ENCODE data around the gene DGCR8.
A peak's percentile ranks its signal among the peaks of the same experiment; 100 is the strongest.

The DGCR8 gene

DNA sequence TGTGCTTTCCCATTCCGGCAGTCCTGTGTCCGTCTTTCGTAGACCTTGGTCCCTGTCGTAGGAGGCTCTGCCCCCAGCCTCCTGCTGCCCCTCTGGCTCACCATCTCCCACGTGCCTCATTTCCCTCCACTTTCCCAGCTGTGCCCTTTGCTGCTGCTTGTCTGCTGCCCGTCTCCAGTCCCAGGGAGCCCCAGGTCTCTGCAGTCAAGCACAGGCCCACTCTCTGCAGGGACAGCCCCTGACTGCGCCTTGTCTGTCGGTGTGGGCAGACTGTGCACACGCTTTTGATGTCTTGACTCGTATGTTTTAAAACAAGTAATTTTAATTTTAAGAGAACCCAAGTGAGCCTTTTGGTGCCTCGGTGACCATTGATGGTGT, 12.4 kb downstream of the DGCR8 start:
- no peak for DNase-seq

DNA sequence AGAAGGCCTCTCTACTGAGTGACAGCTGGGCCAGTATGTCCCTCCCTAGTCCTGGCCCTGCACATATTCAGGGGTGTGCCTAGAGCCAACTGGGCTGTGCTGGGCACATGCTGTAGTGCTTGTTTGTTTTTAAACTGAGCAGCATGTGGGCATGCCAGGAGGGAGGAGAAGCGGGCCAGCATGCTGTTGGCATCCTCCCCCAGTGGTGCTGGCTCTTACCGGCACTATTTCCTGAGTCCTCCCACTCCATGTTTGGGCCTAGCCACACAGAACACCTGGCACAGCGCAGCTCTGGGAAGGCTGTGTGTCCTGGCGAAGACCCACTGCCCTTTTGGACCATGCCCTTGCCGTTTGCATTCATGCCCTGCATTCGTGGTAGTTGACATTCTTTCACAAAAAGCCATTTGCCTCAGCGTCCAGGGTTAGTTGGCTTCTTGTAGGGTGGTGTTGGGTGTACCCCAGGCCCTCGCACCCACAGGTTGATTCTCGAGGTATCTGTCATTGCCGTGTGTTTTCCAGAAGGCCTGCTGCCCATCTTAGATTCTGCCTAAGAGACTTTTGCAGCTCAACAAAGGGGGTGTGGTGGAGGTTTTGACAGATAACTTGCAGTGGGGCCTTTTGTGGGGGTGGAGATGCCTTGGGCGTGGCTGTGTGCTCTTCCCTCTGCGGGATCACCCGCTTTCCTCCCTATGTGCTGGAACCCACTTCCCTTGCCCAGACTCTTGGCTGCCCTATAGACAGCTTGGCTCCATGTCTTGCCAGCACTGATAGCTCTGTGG, 13.6 kb downstream of the DGCR8 start:
- DNase-seq, result no peak

DNA sequence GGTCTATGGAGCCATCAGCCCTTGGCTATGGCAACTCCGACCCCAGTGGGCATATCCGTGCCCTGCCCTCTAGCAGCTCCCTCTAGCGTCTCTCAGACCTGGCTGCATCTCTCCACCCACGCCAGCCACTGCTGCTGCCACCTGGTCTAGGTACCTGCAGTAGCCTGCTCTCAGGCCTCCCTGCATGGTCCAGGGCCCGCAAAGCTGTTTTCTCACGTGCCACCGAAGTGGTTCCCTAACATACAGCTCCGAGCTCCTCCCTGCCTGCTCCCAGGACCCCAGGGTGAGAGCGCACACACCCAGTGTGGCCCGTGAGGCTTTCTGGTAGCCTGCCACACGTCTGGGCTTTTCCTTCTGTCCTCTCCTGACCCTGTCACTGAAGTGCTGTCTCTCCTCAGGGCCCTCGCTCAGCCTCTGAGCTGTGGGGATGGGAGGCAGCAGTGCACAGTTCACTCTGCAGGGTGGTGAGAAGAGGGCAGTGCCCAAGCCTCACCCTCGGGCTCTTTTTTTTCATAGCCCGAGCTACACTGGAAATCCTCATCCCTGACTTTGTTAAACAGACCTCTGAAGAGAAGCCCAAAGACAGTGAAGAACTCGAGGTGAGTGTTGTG, 14.3 kb downstream of the DGCR8 start:
- no peak for DNase-seq

DNA sequence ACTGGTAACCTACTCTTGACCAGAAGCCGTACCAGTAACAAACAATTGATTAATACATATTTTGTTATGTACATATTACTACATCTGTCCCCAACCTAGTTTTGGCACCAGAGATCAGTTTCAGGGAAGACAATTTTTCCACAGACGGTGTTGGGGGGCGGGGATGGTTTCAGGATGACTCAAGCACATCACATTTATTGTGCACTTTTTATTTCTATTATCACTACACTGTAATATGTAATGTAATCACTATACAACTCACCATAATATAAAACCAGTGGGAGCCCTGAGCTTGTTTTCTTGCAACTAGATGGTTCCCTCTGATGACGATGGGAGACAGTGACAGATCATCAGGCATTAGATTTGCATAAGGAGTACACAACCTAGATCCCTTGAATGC, 15.5 kb downstream of the DGCR8 start:
- peak; percentile 42 for DNase-seq

DNA sequence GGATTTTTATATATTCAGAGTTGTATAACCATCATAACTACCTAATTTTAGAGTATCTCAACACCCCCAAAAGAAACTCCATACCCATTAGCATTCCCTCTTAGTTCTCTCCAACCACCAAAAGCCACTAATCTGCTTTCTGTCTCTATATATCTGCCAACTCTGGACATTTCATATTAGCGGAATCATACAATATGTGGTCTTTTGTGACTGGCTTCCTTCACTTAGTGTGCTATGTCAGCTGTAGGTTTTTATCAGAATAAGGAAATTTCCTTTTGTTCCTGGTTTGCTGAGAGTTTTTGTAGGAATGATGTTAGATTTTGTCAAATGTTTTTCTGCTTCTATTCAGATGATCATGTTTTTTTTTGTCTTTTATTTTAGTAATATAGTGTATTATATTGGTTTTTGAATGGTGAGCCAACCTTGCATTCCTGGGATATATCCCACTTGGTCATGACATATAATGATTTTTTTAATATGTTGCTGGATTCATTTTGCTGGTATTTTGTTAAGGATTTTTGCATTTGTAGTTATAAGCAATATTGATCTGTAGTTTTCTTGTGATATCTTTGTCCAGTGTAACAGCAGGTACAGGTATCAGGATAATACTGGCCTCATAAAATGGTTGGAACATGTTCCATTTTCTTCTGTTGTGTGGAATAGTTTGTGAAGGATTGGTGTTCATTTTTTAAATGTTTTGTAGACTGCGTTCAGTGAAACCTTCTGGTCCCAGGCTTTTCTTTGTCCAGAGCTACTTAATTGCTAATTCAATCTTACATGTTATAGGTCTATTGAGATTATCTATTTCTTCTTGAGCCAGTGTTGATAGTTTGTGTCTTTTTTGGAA, 16.8 kb downstream of the DGCR8 start:
- DNase-seq, result no peak

DNA sequence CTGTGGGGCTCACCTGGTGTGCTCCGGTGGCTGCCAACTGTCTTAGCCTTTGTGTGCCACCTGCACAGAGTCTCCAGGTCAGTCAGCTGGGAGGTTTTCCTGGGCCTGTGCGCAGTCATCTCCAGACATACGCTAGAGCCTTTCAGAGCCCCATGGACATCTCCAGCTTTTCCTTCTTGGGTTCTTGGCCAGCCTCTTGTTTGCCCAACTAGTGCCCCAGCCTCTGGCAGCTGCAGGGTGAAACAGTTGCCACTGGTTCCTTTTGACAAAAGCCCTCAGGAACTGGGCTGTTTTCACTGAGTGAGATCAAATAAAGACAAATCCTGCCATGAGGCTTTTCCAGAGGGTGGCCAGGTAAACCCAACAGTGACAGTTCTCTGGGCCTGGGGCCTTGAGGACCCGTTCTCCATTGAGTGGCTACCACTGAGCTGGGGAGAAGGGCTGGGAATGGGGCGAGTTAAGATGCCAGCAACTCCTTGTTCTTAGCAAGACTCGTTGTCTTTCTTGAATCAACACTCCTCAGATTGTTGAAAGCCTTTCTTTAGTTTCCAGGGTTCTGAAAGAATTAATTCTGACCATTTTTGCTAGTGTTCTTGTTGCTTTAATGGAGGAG, 19.2 kb downstream of the DGCR8 start:
- no peak for DNase-seq

DNA sequence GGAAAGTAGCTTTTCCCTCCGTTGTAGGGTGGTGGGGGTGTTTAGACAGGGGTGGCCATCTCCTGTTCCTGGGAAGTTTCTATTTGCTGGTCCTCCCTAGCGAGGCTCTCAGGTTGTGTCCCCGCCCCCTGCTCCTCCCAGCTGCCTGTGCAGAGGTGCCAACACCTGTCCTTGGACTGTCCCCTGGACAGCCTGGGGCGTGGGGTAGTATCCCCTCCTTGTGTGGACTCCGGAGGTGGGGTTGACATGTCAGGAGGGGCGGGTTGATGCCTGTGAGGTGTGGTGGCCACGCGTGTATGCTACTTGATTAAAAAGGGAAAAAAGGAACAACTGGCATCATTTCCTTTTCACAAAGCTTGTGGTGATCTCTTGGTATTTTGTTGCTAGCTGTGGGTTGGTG, 21.6 kb downstream of the DGCR8 start:
- DNase-seq, result no peak

DNA sequence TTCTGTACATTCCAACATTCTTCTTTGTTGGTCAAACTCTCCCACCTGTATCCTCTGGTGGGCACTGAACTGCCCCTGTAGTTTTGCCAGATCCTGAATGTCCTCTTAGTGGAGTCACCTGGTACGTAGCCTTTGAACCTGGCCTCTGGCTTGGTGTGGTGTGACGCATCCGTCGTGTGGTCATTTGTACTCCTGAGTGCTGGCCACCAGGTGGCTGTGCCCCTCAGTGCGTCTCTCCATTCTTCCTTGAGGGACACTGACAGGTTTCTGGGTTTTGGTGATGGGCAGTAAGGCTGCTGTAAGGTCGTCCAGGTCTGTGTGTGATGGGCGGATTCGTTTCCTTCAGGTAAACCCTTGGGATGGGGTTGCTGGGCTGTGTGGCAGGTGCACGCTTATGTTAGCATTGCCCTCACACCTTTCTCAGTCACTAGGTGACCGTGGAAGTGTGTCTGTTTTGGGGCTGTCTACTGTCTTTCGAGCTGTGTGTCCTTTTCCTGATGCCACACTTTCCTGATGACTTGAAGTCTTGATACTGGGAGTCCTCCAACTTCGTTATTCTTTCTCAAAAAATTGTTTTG, 22.3 kb downstream of the DGCR8 start:
- no peak for DNase-seq

DNA sequence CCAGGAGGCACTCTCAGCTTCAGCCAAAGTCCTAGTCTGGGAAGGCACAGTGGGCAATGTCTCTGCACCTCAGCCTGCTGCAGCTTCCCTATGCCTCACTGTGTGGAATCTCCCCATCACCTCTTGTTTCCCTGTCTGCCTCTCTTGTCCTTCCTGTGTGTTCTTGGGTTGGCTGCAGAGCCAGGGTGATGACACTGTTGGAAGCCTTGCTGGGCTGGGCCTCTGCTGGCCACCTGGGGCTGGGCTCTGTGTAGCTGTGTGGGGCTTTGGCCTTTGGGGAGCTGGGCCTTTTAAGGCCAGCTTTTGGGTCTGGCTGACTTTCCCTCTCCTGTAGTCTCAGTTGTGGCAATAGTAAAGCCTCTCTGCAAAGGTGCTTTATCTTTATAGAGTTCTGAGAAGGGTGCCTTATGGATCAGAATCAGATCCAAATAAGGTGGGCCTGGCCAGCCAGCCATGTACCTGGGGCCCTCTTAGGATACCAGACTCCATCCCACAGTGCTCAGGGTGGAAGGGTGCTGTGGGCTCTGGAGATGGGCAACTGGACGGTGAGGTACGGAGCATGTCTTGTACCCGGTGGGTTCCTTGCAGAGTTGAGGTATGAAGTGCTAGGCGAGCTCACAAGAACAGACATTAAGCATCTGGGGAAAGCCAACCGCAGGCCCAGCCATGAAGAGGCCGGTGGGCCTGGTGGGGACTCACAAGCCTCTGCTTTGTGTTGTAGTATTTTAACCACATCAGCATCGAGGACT, 25.6 kb downstream of the DGCR8 start:
- no peak for DNase-seq

DNA sequence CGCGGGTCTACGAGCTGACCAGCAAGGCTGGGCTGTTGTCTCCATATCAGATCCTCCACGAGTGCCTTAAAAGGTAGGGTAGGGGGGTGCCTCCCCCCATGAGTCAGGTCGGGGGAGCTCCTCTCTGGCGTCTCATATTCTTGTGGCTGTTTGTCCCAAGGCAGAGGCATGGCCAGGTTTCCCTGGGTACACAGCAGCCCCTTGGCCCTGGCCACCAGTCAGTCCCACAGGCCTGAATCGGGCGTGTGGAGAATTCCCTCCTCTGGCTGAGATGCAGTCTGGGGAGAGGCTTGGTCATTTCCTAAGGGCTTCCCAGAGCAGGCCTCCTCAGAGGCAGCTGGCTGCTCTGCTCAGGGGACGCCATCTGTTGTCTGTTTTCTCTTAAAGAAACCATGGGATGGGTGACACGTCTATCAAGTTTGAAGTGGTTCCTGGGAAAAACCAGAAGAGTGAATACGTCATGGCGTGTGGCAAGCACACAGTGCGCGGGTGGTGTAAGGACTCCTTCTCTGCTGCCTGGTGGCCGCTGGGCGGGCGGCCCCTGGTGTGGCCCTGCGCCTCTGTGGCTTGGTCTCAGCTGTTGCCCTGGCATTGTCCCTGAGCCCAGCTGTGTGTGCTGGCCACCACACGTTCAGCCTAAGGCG, 26.3 kb downstream of the DGCR8 start:
- DNase-seq, result no peak

DNA sequence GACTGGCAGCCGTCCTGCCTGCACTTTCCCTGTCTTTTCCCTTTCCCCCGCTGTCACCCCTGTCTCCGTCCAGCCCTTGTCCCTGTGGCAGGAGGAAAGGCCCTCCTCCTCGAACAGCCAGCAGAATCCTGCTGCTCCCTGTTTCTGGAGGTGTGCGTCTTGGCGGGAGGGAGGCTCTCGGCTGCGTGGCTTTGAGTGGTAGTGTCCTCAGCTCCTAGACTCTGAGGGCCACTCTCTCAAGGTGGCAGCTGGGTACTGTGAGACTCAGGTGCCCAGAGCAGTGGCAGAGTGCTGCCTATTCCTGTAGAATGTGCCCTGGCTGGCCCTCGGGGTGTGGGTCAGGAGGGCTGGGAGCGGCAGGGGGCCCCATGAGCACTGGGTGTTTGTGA, 26.8 kb downstream of the DGCR8 start:
- DNase-seq, result no peak

DNA sequence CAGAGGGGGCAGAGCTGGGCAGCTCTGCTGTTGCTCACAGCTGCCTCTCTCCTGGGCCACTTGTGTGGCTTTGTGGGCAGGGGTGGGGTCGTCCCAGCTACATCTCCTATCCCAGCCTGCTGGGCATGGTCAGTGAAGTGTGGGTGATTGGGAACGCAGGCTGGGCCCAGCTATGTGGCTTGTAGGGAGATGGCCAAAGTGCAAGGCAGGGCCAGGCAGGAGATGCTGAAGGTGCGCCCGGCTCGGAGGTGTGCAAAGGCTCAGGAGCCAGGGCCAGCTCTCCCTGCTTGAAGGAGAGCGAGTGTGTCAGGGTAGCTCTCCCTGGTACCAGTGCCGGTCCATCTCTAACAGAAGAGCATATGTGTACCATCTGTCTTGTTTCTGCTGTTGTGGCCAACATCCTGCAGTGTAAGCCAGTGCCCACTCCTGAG, 27.4 kb downstream of the DGCR8 start:
- DNase-seq, result no peak

DNA sequence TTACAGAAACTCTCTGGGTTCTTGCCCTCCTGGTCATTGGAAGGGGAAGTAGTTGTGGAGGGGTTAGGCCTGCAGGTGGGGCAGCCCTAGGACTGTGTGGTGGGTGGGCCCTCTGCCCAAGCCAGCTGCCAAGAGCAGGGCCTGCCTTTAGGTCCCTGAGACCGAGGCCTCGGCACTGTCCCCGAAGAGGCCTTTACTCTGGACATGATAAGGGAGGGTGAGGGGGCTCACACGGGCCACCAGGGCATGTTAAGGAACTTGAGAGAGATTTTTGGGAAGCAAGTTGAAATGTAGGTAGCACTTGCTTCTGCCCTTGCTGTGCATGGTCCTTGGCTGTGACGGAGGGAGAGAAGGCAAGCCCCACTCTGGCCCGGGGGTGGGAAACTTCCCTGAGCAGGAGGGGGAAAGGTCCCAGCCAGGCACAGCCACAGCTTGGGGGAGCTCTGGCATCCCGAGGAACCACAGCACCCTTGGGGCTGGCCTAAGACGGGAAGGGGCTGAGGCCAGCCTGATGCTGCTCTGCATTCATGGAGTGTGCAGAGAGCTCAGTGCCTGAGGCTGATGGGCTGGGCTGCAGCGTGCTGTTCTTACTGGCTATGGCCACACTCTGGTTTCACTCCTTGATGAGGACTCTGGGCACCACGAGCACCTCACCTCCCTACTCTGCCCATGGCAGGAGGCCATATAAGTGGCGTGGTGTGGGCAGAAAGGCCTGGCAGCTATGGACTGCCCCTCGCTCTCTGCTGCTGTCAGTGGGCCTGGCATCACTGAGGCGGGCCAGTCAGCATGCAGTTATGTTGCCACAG, 28.1 kb downstream of the DGCR8 start:
- DNase-seq, result no peak

DNA sequence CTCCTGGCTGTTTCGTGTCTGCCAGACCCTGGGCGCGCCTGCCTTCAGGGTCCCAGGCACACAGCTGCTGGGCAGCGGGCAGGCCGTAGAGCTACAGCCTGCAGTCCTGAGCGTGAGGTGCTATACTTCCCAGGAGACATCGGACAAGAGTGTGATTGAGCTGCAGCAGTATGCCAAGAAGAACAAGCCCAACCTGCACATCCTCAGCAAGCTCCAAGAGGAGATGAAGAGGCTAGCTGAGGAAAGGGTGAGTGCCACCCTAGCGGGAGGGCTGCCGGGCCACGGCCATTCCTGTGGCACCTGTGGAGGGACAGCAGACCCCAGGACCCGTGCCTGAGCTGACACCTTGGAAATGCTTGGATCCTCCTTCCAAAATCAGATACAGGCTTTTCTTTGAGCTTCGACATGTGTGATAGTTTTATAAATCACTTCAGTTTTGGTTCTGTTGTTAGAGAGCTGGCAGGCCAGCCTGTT, 28.8 kb downstream of the DGCR8 start:
- no peak for DNase-seq

DNA sequence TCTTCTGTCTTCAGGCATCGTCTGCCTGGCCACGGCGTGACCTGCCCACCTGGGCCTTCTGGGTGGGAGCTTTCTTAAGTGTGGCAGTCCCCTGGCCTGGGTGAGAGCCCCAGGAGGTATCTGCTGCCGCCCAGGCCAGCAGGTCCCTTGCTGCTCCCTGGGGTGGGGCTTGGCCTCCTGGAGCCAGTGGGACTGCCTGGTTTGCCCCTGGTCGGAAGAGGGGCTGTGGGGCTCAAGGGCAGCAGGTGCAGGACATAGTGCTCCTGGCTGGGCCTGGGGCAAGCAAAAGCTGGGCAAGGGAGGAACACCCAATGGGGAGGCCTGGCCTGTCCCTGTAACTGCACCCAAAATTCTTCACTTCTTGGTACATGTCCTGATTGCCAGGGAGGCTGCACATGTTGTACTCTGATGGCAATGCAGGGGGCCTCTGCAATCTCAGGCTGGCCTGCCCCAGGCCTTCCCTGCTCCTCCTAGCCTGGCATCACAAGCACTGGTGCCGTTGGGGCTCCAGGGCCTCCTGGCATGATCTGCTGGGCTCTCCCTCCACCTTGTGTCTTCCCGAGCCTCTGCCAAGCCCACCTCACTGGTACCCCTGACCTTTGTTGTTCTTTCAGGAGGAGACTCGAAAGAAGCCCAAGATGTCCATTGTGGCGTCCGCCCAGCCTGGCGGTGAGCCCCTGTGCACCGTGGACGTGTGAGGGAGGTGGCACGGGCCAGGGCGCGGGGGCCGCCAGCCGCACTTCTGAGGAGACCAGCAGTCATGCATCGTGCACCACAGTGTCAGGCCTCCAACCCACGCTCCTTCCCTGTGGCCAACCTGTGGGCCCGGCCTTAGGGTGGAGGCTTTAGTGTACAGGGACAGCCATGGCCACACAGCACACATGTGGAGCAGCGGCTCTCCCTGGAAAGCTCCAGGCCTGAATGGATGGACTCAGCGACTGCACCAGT, 29.6 kb downstream of the DGCR8 start:
- no peak for DNase-seq

DNA sequence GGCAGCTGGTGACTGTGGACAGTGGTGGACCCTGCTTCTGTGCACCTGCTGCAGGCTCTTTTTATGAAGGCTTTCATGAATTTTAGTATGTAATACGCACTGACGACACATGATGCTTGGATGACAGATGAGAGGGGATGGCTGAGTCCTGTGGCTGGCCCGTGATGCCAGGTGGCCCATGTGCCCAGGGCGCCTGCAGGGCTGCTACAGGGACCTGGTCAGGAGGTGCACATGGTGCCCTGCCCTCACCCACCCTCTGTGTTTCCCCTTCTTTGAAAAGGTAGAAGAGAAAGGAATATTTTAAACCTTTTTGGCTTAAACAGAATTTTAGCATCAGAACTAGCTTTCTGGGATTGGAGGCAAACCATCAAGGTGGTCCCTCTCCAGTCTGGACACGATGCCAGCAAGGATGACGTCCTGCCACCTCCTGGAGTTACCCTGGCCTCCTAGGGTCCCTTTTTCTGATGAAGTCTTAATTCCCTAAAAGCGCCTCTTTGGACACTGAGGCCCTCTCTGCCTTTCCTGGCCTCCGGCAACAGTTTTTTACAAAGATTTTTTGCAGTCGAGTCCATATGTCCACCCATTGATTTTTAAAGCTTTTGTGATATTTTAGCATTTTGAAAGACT, 30.4 kb downstream of the DGCR8 start:
- no peak for DNase-seq

DNA sequence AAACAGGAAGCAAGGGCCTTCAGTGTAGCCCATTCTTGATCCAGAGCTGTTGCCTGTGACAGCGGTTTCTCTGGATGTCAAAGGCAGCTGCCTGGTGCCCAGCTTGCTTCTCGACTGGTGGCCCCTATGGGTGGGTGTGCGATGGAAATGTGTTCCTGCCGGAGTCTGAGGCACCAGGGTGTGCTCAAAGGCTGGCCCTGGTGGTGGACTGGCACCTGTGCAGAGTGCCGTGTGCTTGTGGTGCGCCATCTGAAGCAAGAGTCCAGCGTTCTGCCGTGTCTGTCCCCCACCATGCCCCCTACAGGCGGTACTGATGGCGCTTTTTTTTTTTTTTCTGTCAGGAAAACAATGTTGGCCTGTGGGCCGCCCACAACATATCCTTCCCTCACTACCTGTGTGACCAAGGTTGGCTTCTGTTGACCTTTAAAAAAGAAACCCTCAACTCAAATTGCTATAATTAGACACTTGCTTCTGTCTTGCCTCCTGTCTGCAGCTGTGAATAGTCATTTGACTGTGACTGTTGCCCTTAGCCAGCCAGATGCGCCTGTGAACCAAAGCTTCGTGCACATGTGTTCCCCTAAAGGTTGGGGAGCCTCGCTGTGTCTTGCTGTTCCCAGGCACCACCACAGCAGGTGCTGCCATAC, 31.1 kb downstream of the DGCR8 start:
- no peak for DNase-seq
